ENCODE measurements around the gene ARHGAP10.

- TF ChIP-seq CTCF (IDR thresholded peaks at IDR 0.05) = no peak
- TF ChIP-seq POLR2AphosphoS5 (IDR thresholded peaks at IDR 0.05; ENCODE audit: low read depth, low read length) = no peak
- TF ChIP-seq, protein P1, sequence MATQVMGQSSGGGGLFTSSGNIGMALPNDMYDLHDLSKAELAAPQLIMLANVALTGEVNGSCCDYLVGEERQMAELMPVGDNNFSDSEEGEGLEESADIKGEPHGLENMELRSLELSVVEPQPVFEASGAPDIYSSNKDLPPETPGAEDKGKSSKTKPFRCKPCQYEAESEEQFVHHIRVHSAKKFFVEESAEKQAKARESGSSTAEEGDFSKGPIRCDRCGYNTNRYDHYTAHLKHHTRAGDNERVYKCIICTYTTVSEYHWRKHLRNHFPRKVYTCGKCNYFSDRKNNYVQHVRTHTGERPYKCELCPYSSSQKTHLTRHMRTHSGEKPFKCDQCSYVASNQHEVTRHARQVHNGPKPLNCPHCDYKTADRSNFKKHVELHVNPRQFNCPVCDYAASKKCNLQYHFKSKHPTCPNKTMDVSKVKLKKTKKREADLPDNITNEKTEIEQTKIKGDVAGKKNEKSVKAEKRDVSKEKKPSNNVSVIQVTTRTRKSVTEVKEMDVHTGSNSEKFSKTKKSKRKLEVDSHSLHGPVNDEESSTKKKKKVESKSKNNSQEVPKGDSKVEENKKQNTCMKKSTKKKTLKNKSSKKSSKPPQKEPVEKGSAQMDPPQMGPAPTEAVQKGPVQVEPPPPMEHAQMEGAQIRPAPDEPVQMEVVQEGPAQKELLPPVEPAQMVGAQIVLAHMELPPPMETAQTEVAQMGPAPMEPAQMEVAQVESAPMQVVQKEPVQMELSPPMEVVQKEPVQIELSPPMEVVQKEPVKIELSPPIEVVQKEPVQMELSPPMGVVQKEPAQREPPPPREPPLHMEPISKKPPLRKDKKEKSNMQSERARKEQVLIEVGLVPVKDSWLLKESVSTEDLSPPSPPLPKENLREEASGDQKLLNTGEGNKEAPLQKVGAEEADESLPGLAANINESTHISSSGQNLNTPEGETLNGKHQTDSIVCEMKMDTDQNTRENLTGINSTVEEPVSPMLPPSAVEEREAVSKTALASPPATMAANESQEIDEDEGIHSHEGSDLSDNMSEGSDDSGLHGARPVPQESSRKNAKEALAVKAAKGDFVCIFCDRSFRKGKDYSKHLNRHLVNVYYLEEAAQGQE (IDR thresholded peaks at IDR 0.05; ENCODE audit: insufficient read depth in 1 of 2, low read depth in 2 of 2, low read length in 1 of 2) = no peak
- TF ChIP-seq SIN3A (IDR thresholded peaks at IDR 0.05; ENCODE audit: borderline replicate concordance, insufficient read depth, low read depth, low read length) = no peak
- TF ChIP-seq TCF7L2 (IDR thresholded peaks at IDR 0.05; ENCODE audit: low read depth, low read length) = no peak
Observed at GRCh38 chr4:147755561-147756295, 23.8 kb downstream of the ARHGAP10 start.

Data from Panc1 (cell line).